Measurements from ENCODE around the gene EPB41L4A. TPM values are rescaled to one million over a fixed set of nuclear protein-coding genes. Genes with fewer than 3 reads are reported as not detected.

EPB41L4A gene
- polyA plus RNA-seq, 1 donor from 2014 or later = 7.4 TPM

- no peak overlapping the region for H3K9ac ChIP-seq (ENCODE audit: low read length)
- H3K4me3 ChIP-seq (ENCODE audit: low read length) = no peak overlapping the region
- TF ChIP-seq POLR2AphosphoS5 (IDR thresholded peaks at IDR 0.05) (no peak), REST (IDR thresholded peaks at IDR 0.05; ENCODE audit: borderline replicate concordance) (no peak), TAF1 (IDR thresholded peaks at IDR 0.05; ENCODE audit: low read depth) (no peak), EZH2 (IDR thresholded peaks at IDR 0.05; ENCODE audit: borderline replicate concordance, insufficient read depth, low read length, poor library complexity, severe bottlenecking) (no peak), CTCF (IDR thresholded peaks at IDR 0.05; ENCODE audit: poor library complexity, severe bottlenecking) (no peak), SMC3 (conservative IDR thresholded peaks at IDR 0.05; ENCODE audit: poor library complexity) (no peak), EP300 (conservative IDR thresholded peaks at IDR 0.05; ENCODE audit: poor library complexity, severe bottlenecking) (no peak), RAD21 (conservative IDR thresholded peaks at IDR 0.05) (no peak), MXI1 (conservative IDR thresholded peaks at IDR 0.05; ENCODE audit: poor library complexity, severe bottlenecking) (no peak)
- H3K36me3 ChIP-seq (ENCODE audit: insufficient read depth, low read length) = no peaks in the 10 kb centered on the region
- no peaks in the 10 kb centered on the region for H3K79me2 ChIP-seq (replicated peaks; ENCODE audit: insufficient read depth, low read length)
- H3K9me2 ChIP-seq (ENCODE audit: insufficient read depth, low read length) = no peaks in the 10 kb centered on the region
- H3K9me3 ChIP-seq (ENCODE audit: low read length) = no peaks in the 10 kb centered on the region
- no peaks in the 10 kb centered on the region for H4K20me1 ChIP-seq (ENCODE audit: insufficient read depth)
- no peaks in the 10 kb centered on the region for H3K27me3 ChIP-seq (ENCODE audit: insufficient read depth, low read depth, low read length)
- H3K27ac ChIP-seq (ENCODE audit: low read length) = no peak overlapping the region
- H3K4me2 ChIP-seq (ENCODE audit: low read length) = no peak overlapping the region
- no peak overlapping the region for H2AFZ ChIP-seq (ENCODE audit: low read depth, low read length)
- no peaks in the 10 kb centered on the region for H3F3A ChIP-seq (ENCODE audit: insufficient read depth, low read length, poor library complexity, severe bottlenecking)
These were observed 129.6 kb downstream of the EPB41L4A start for GRCh38 chr5:112289465-112289864.

GRCh38 chr5:112283943-112284929 is 134.8 kb downstream of the EPB41L4A start:
- no peak for TF ChIP-seq REST (IDR thresholded peaks at IDR 0.05; ENCODE audit: borderline replicate concordance)
- TF ChIP-seq EP300 (conservative IDR thresholded peaks at IDR 0.05; ENCODE audit: poor library complexity, severe bottlenecking) = peak; percentile 55
- Histone ChIP-seq H3K9me2 (ENCODE audit: insufficient read depth, low read length) (no peaks in the 10 kb centered on the region), H3K4me2 (ENCODE audit: low read length) (no peak overlapping the region), H3K4me3 (ENCODE audit: low read length) (no peak overlapping the region), H3F3A (ENCODE audit: insufficient read depth, low read length, poor library complexity, severe bottlenecking) (no peaks in the 10 kb centered on the region), H3K9me3 (ENCODE audit: low read length) (no peaks in the 10 kb centered on the region), H3K27ac (ENCODE audit: low read length) (no peak overlapping the region), H4K20me1 (ENCODE audit: insufficient read depth) (no peaks in the 10 kb centered on the region), H3K27me3 (ENCODE audit: insufficient read depth, low read depth, low read length) (no peaks in the 10 kb centered on the region), H3K9ac (ENCODE audit: low read length) (no peak overlapping the region), H2AFZ (ENCODE audit: low read depth, low read length) (no peak overlapping the region), H3K79me2 (replicated peaks; ENCODE audit: insufficient read depth, low read length) (no peaks in the 10 kb centered on the region), H3K36me3 (ENCODE audit: insufficient read depth, low read length) (no peaks in the 10 kb centered on the region)

All from neural cell (in vitro differentiated cells).